Activated naive CD4-positive, alpha-beta T cell treated with Interleukin-2 at 50 U/mL for 16 hours (primary cell): ENCODE data around the gene GPR108.

Source experiments
- DNase-seq: peaks from one replicate; pipeline ENCODE4 v3.0.0-alpha.2; 2020

The GPR108 gene

GRCh38 chr19:6736169-6736916 lies 1.0 kb downstream of the GPR108 start:
- DNase-seq: peak; percentile 73

- DNase-seq: no peak
These were observed 2.0 kb downstream of the GPR108 start for GRCh38 chr19:6735181-6735911.

- DNase-seq: no peak
These were observed 3.2 kb downstream of the GPR108 start for GRCh38 chr19:6734096-6734696.

- no peak for DNase-seq
These were observed 3.9 kb downstream of the GPR108 start for GRCh38 chr19:6733338-6734095.

- no peak for DNase-seq
These were observed 4.5 kb downstream of the GPR108 start for GRCh38 chr19:6732803-6733337.

GRCh38 chr19:6731822-6732221 lies 5.6 kb downstream of the GPR108 start:
- DNase-seq: no peak

GRCh38 chr19:6730941-6731670 lies 6.3 kb downstream of the GPR108 start:
- no peak for DNase-seq

GRCh38 chr19:6730153-6730804 lies 7.1 kb downstream of the GPR108 start:
- DNase-seq: peak; percentile 28

GRCh38 chr19:6729573-6730152 lies 7.7 kb downstream of the GPR108 start:
- DNase-seq: no peak

- DNase-seq: no peak
These were observed 9.0 kb downstream of the GPR108 start for GRCh38 chr19:6728346-6728745.

GRCh38 chr19:6725513-6726231 lies 11.7 kb downstream of the GPR108 start:
- DNase-seq: no peak

GRCh38 chr19:6724631-6725492 lies 12.5 kb downstream of the GPR108 start:
- DNase-seq: no peak

- no peak for DNase-seq
These were observed 13.6 kb downstream of the GPR108 start for GRCh38 chr19:6723738-6724137.

GRCh38 chr19:6723108-6723618 lies 14.2 kb downstream of the GPR108 start:
- DNase-seq: no peak

- DNase-seq: no peak
These were observed 15.6 kb downstream of the GPR108 start for GRCh38 chr19:6721773-6722172.

- DNase-seq: no peak
These were observed 16.3 kb downstream of the GPR108 start for GRCh38 chr19:6721138-6721474.

GRCh38 chr19:6720369-6721137 lies 16.8 kb downstream of the GPR108 start, which contains the start of gene C3:
Gene C3, minus strand, starts transcription at chr19:6720650. Its CDS starts 61 bp downstream, at chr19:6720589.
- no peak for DNase-seq

- DNase-seq: no peak
These were observed 17.4 kb downstream of the GPR108 start for GRCh38 chr19:6719992-6720368.

- DNase-seq: no peak
These were observed 17.9 kb downstream of the GPR108 start for GRCh38 chr19:6719540-6719861.
